Lower leg skin (tissue), 3 donors: ENCODE measurements around the gene WNK4.

Source experiments
- CTCF ChIP-seq, 3 donors: fragments of 450-650 bp; IDR thresholded peaks; one replicate each; pipeline ENCODE4 v1.5.1; 2016; ENCODE audit warnings: antibody characterized with exemption in 3 of 3, mild to moderate bottlenecking in 3 of 3, moderate library complexity in 2 of 3
- POLR2A ChIP-seq, 2 donors: fragments of 450-650 bp; IDR thresholded peaks; one replicate each; pipeline ENCODE4 v1.6.1; 2016 to 2017; ENCODE audit warnings: antibody characterized with exemption in 2 of 2, mild to moderate bottlenecking in 1 of 2, moderate library complexity in 1 of 2

GRCh38 chr17:42781639-42782165 lies 1.3 kb downstream of the WNK4 start:
- TF ChIP-seq CTCF (IDR thresholded peaks at IDR 0.05) (no peak), POLR2A (IDR thresholded peaks at IDR 0.05) (no peak)
